Raji (cell line): Measurements from ENCODE around the gene MTREX.

Experiments used
- POLR2A ChIP-seq: IDR thresholded peaks from 2 replicates; pipeline ENCODE4 v1.6.1; 2011; ENCODE audit warnings: low read depth, low read length, control low read depth; ENCODE audit not compliant: insufficient read depth

MTREX gene

GRCh38 chr5:55344392-55344992 lies 36.7 kb downstream of the MTREX start:
- TF ChIP-seq POLR2A, result no peak

DNA sequence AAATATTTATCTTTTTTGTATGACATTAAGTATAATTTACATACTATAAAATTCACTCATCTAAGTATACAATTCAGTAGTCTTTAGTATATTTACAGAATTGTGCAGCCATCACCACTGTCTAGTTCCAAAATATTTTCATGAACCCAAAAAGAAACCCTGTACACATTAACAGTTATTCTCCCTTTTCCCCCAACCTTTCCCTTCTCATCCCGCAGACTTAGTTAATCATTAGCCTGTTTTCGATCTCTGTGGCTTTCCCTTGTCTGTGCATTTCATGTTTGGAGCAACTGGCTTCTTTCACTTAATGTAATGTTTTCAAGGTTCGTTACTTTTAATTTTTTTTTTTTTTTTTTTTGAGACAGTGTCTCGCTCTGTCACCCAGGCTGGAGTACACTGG lies 37.5 kb downstream of the MTREX start:
- TF ChIP-seq POLR2A, result no peak

GRCh38 chr5:55347786-55348185 lies 40.0 kb downstream of the MTREX start:
- no peak for TF ChIP-seq POLR2A

DNA sequence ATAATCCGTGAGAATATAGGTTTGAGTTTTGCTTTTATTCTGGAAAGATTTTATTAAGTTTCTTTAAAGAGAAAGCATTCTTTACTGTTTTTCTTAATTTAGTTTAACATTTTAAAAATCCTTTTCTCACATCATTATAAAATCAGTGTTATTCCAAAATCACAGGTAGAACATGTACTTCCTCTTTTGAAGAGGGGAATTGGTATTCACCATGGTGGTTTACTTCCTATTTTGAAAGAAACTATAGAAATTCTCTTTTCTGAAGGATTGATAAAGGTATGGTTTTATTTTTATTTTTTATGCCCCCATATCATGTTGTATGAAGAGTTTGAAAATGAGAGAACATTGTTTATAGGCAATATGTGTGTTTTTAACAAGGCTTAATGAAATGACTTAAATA lies 43.0 kb downstream of the MTREX start:
- no peak for TF ChIP-seq POLR2A

GRCh38 chr5:55356896-55357295 lies 49.1 kb downstream of the MTREX start:
- no peak for TF ChIP-seq POLR2A

DNA sequence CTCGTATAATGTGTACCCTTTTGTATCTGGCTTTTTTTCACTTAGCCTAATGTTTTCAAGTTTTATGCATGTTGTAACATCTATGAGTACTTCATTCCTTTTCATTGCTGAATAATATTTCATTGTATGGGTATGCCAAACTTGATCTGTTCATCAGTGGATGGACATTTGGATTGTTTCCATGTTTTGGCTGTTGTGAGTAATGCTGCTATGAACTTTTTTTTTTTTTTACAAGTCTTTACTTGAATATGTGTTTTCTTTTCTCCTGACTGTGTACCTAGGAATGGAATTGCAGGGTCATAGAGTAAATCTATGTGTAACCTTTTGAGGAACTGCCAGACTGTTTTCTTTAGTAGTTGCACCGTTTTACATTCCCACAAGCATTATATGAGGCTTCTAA lies 52.4 kb downstream of the MTREX start:
- no peak for TF ChIP-seq POLR2A

GRCh38 chr5:55363856-55364255 lies 56.1 kb downstream of the MTREX start:
- TF ChIP-seq POLR2A, result no peak

DNA sequence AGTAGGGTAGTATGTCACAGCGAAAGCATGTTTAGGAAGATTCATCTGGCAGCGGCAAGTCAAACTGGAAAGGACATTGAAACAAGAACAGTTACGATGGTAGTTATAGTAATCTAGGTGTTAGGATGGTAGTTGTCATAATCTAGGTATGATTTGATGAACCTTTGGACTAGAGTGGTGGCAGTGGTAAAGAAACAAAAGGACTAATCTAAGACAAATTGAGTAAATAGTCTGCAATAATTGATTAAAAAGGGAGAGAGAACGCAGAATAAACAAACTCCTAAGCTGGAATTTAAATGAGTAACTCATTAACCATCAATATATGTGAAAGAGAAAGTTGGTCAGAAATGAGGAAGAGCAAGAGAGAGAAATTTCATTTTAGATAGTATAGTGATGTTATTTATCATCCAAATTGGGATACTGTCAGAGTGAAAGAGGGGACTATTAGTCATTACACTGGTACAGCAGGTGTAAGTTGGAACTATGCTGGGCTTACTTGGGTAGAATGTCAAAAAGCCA lies 56.8 kb downstream of the MTREX start:
- TF ChIP-seq POLR2A, result no peak

- no peak for TF ChIP-seq POLR2A
Observed at GRCh38 chr5:55370291-55370925, 62.6 kb downstream of the MTREX start.

- TF ChIP-seq POLR2A, result no peak
Observed at GRCh38 chr5:55371145-55371544, 63.4 kb downstream of the MTREX start.

GRCh38 chr5:55372130-55372925 lies 64.5 kb downstream of the MTREX start:
- no peak for TF ChIP-seq POLR2A

- no peak for TF ChIP-seq POLR2A
Observed at GRCh38 chr5:55377810-55378209, 70.0 kb downstream of the MTREX start.

DNA sequence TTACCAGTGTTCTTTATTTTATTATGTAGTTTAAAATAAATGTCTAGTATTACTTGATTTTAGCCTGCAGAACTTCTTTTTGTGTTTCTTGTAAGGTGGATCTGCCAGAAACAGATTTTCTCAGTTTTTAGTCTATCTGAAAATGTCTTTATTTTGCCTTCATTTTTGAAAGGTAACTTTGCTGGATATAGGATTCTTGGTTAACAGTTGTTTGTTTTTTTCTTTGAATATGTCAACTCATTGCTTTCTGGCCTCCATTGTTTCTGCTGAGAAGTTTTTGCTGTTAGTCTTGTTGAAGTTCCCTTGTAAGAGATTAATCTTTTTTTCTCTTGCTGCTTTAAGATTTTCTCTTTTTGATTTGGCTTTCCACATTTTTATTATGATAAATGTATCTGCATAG lies 75.5 kb downstream of the MTREX start:
- TF ChIP-seq POLR2A, result no peak

- TF ChIP-seq POLR2A, result no peak
Observed at GRCh38 chr5:55384072-55384471, 76.3 kb downstream of the MTREX start.

DNA sequence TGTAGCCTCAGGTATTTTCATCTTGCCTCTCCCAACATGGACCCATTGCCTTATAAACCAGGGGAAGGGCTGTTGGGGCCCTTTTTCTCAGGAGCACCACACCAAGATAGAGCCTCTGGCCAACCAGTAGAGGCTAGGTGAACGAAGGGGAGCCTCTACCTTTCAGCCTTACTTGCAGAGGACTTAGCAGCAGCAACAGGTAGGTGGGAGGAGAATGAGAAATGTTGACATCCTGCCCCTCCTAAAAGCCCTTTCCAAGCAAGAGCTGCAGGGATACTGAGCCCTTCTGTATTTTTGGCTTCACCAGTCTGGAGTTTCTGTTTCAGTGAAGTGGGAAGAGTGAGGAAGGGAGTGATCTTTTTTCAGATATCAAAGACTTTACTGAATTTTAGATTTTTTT lies 77.4 kb downstream of the MTREX start:
- TF ChIP-seq POLR2A, result no peak

DNA sequence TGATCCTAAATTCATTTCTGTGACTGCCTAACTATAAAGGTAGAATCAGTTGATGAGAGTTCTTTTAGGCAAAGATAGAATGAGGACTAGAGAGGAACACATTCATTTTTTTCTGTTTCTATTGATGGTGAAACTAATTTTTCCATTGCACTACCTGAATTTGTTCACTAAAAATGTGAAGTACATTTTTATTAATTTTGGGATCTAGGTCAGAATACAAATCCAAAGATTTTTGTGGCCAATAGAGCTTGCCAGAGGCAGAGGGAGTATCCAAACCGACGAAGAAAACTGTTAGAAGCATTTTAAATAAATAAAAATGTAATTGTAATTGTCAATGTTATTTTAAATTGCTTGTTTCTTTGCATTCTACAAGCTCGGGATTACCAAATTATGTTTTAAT lies 78.1 kb downstream of the MTREX start:
- TF ChIP-seq POLR2A, result no peak
